Measurements from ENCODE around the gene VARS2. TPM values are rescaled to one million over a fixed set of nuclear protein-coding genes. Genes with fewer than 3 reads are reported as not detected.
"Not testable (repeated sequence)": the region's sequence is repeated elsewhere in the genome, so short reads cannot be mapped to it uniquely, and the experiment has no call there.

VARS2 gene
- total and polyA plus RNA-seq, 4 donors, result 9.4 to 23.3 (median 16.3) TPM

- no peak overlapping the region for H3K27ac ChIP-seq (ENCODE audit: low read depth in 1 of 2, low read length in 2 of 2)
- no peak overlapping the region for H3K9ac ChIP-seq (ENCODE audit: low read depth in 1 of 2, low read length in 2 of 2)
- no peak for DNase-seq (ENCODE audit: low spot score)
- no peak overlapping the region for H3K4me3 ChIP-seq (ENCODE audit: low read depth in 1 of 3, low read length in 3 of 3)
- 90% methylated on average over 1 of the region's 1 CpG for WGBS
- no peaks in the 10 kb centered on the region for H3K9me3 ChIP-seq (ENCODE audit: control insufficient read depth in 4 of 4, low read length in 3 of 4)
- TF ChIP-seq REST (IDR thresholded peaks at IDR 0.05), result no peak
- TF ChIP-seq MAX (IDR thresholded peaks at IDR 0.05), result no peak
- TF ChIP-seq TAF1 (conservative IDR thresholded peaks at IDR 0.05), result no peak
- no peak for TF ChIP-seq EGR1 (IDR thresholded peaks at IDR 0.05; ENCODE audit: low read depth in 2 of 2)
- no peak for TF ChIP-seq RAD21 (IDR thresholded peaks at IDR 0.05)
- TF ChIP-seq SP1 (IDR thresholded peaks at IDR 0.05), result no peak
- no peak for TF ChIP-seq FOXA1 (IDR thresholded peaks at IDR 0.05)
- no peak for TF ChIP-seq CTCF (IDR thresholded peaks at IDR 0.05; ENCODE audit: low read depth, low read length, missing input control)
- no peaks in the 10 kb centered on the region for H3K4me1 ChIP-seq (ENCODE audit: control insufficient read depth in 4 of 4, insufficient read depth in 4 of 4, low read length in 3 of 4)
- peaks cover 0 to 13% (median 0%) of the 10 kb centered on the region in 4 donors for H3K36me3 ChIP-seq (ENCODE audit: control insufficient read depth in 4 of 4, insufficient read depth in 3 of 4, low read depth in 1 of 4, low read length in 3 of 4)
- no peaks in the 10 kb centered on the region for H3K27me3 ChIP-seq (ENCODE audit: control insufficient read depth in 4 of 4, insufficient read depth in 4 of 4, low read length in 3 of 4)
Observed at GRCh38 chr6:30900863-30901417, 13.1 kb upstream of the VARS2 start.

GRCh38 chr6:30901436-30901835 lies 12.6 kb upstream of the VARS2 start:
- H3K36me3 ChIP-seq (ENCODE audit: control insufficient read depth in 4 of 4, insufficient read depth in 3 of 4, low read depth in 1 of 4, low read length in 3 of 4), result peaks cover 0 to 13% (median 0%) of the 10 kb centered on the region in 4 donors
- DNase-seq (ENCODE audit: low spot score), result no peak
- TF ChIP-seq JUND (IDR thresholded peaks at IDR 0.05), result no peak
- no peak for TF ChIP-seq TAF1 (conservative IDR thresholded peaks at IDR 0.05)
- TF ChIP-seq FOXA1 (IDR thresholded peaks at IDR 0.05), result no peak
- TF ChIP-seq YY1 (IDR thresholded peaks at IDR 0.05), result no peak
- no peak for TF ChIP-seq RXRA (IDR thresholded peaks at IDR 0.05)
- no peaks in the 10 kb centered on the region for H3K9me3 ChIP-seq (ENCODE audit: control insufficient read depth in 4 of 4, low read length in 3 of 4)
- no peaks in the 10 kb centered on the region for H3K27me3 ChIP-seq (ENCODE audit: control insufficient read depth in 4 of 4, insufficient read depth in 4 of 4, low read length in 3 of 4)
- H3K4me1 ChIP-seq (ENCODE audit: control insufficient read depth in 4 of 4, insufficient read depth in 4 of 4, low read length in 3 of 4), result no peaks in the 10 kb centered on the region
- no peak overlapping the region for H3K9ac ChIP-seq (ENCODE audit: low read depth in 1 of 2, low read length in 2 of 2)
- no peak overlapping the region for H3K27ac ChIP-seq (ENCODE audit: low read depth in 1 of 2, low read length in 2 of 2)
- no peak overlapping the region for H3K4me3 ChIP-seq (ENCODE audit: low read depth in 1 of 3, low read length in 3 of 3)

- H3K9me3 ChIP-seq (ENCODE audit: control insufficient read depth in 4 of 4, low read length in 3 of 4); H3K4me3 ChIP-seq (ENCODE audit: low read depth in 1 of 3, low read length in 3 of 3); DNase-seq (ENCODE audit: low spot score); H3K4me1 ChIP-seq (ENCODE audit: control insufficient read depth in 4 of 4, insufficient read depth in 4 of 4, low read length in 3 of 4); H3K27me3 ChIP-seq (ENCODE audit: control insufficient read depth in 4 of 4, insufficient read depth in 4 of 4, low read length in 3 of 4); H3K9ac ChIP-seq (ENCODE audit: low read depth in 1 of 2, low read length in 2 of 2); H3K27ac ChIP-seq (ENCODE audit: low read depth in 1 of 2, low read length in 2 of 2): not testable (repeated sequence)
- peaks cover 0 to 13% (median 0%) of the 10 kb centered on the region in 4 donors for H3K36me3 ChIP-seq (ENCODE audit: control insufficient read depth in 4 of 4, insufficient read depth in 3 of 4, low read depth in 1 of 4, low read length in 3 of 4)
- 77% methylated on average over 9 of the region's 9 CpGs for WGBS
Observed at GRCh38 chr6:30902196-30902595, 11.8 kb upstream of the VARS2 start.
